K562 (cell line): ENCODE data around the gene BCAP31. TPM values are rescaled to one million over a fixed set of nuclear protein-coding genes. Genes with fewer than 3 reads are reported as not detected.
A peak's percentile ranks its signal among the peaks of the same experiment; 100 is the strongest.

ENCODE experiments used
- ATAC-seq: fragments of 200-7000 bp; cut with Tn5 transposase; 3 replicates; pipeline ENCODE4 v1.9.1; 2020; ENCODE audit warnings: moderate library complexity
- BruUV-seq: library from RNA; stranded (reverse); fragments of 400-500 nt; replicated peaks from 2 replicates; lab custom pipeline; 2021; lab: Mats Ljungman, UMichigan
- CTCF ChIA-PET: fragments of 300-600 bp; formaldehyde crosslinking; extraction: SDS; loops from one replicate; lab custom pipeline; 2021; ENCODE audit warnings: low intra/inter-chr PET ratio; lab: Yijun Ruan, JAX
- POLR2A ChIA-PET: fragments of 300-600, 350-650 bp; sonication (Branson Sonifier 250); formaldehyde crosslinking; extraction: SDS; loops from one replicate; lab custom pipeline; 2021; ENCODE audit warnings: antibody characterized with exemption, inconsistent platforms; lab: Yijun Ruan, JAX
- DNase-seq, 4 experiments: peaks; one replicate each; pipeline versions ENCODE4 v3.0.0 to v3.0.0-alpha.2; 2011 to 2018; ENCODE audit warnings: low spot score in 3 of 4, mixed read lengths in 3 of 4; ENCODE audit errors: extremely low read depth in 1 of 4
- FAIRE-seq: peaks from 2 replicates; lab custom pipeline; 2011; peaks lifted over from hg19 to GRCh38; lab: Jason Lieb, UNC
- H2AFZ ChIP-seq: 2 replicates; pipeline ENCODE4 v1.6.0; 2011; ENCODE audit warnings: low read depth, low read length, control low read depth, inconsistent platforms
- H3K27ac ChIP-seq: fragments of 200-600 bp; 3 replicates; pipeline ENCODE4 v1.8.0; 2011; ENCODE audit warnings: low read depth, mild to moderate bottlenecking, control low read depth, inconsistent platforms, low read length, moderate library complexity, mixed read lengths; ENCODE audit errors: extremely low read depth
- H3K27me3 ChIP-seq, 2 experiments: fragments of 300-600 bp in 1 of 2; 2 replicates in 1 of 2; 3 replicates in 1 of 2; pipeline versions ENCODE4 v1.6.0 to v1.8.0; 2011; ENCODE audit warnings: inconsistent platforms in 2 of 2, low read length in 2 of 2, mild to moderate bottlenecking in 1 of 2, mixed read lengths in 1 of 2, moderate library complexity in 1 of 2; ENCODE audit not compliant: control insufficient read depth in 2 of 2, insufficient read depth in 2 of 2
- H3K36me3 ChIP-seq: fragments of 300-600 bp; 3 replicates; pipeline ENCODE4 v1.8.0; 2011; ENCODE audit warnings: mild to moderate bottlenecking, low read length, inconsistent platforms; ENCODE audit not compliant: control insufficient read depth, insufficient read depth
- H3K4me1 ChIP-seq, 2 experiments: fragments of 200-600 bp in 1 of 2; replicated peaks in 1 of 2; 2 replicates in 1 of 2; 3 replicates in 1 of 2; pipeline versions ENCODE4 v1.5.1 to v1.8.0; 2011; ENCODE audit warnings: inconsistent platforms in 2 of 2, low read length in 2 of 2, mild to moderate bottlenecking in 1 of 2, mixed read lengths in 1 of 2, moderate library complexity in 1 of 2; ENCODE audit not compliant: control insufficient read depth in 2 of 2, insufficient read depth in 2 of 2
- H3K4me2 ChIP-seq: 2 replicates; pipeline ENCODE4 v1.6.1; 2011; ENCODE audit warnings: low read length, control low read depth, inconsistent platforms, mixed read lengths; ENCODE audit not compliant: insufficient read depth
- H3K4me3 ChIP-seq: fragments of 200-600 bp; sonication (generic), shearing (Covaris generic); 2 replicates; pipeline ENCODE4 v1.5.1; 2016; ENCODE audit warnings: control low read depth, inconsistent platforms
- H3K79me2 ChIP-seq: fragments of 200-600 bp; 3 replicates; pipeline ENCODE4 v1.8.0; 2011; ENCODE audit warnings: low read length, inconsistent platforms; ENCODE audit not compliant: control insufficient read depth, insufficient read depth
- H3K9ac ChIP-seq, 2 experiments: 2 replicates each; pipeline versions ENCODE4 v1.6.0 to v1.6.1; 2011; ENCODE audit warnings: low read depth in 2 of 2, low read length in 2 of 2, control low read depth in 1 of 2, inconsistent platforms in 1 of 2, mild to moderate bottlenecking in 1 of 2, mixed read lengths in 1 of 2; ENCODE audit not compliant: insufficient read depth in 1 of 2
- H3K9me1 ChIP-seq: one replicate; pipeline ENCODE4 v1.6.0; 2011; ENCODE audit warnings: inconsistent platforms, mild to moderate bottlenecking, low read length, moderate library complexity; ENCODE audit not compliant: control insufficient read depth, insufficient read depth
- H3K9me3 ChIP-seq: replicated peaks from 2 replicates; pipeline ENCODE4 v1.5.1; 2011; ENCODE audit warnings: low read depth, low read length, inconsistent platforms; ENCODE audit not compliant: control insufficient read depth, insufficient read depth
- H4K20me1 ChIP-seq: replicated peaks from 2 replicates; pipeline ENCODE4 v1.6.1; 2011; ENCODE audit warnings: low read length, inconsistent platforms, mixed read lengths; ENCODE audit not compliant: control insufficient read depth, insufficient read depth
- GABPB1 ChIP-seq: sonication (generic); formaldehyde crosslinking; IDR thresholded peaks from 2 replicates; pipeline ENCODE4 v1.8.0; 2022; ENCODE audit warnings: mild to moderate bottlenecking, missing genetic modification reagents
- KDM5B ChIP-seq: fragments of 200-600 bp; sonication (generic); IDR thresholded peaks from 2 replicates; pipeline ENCODE4 v1.6.1; 2012; ENCODE audit warnings: low read depth, mild to moderate bottlenecking, moderate library complexity, low read length, control low read depth, inconsistent platforms; ENCODE audit not compliant: insufficient replicate concordance
- POLR2G ChIP-seq: fragments of 200-400 bp; formaldehyde crosslinking; IDR thresholded peaks from 2 replicates; pipeline ENCODE4 v1.6.1; 2017; ENCODE audit warnings: low read depth, mild to moderate bottlenecking, antibody characterized with exemption, low read length, moderate library complexity
- RBFOX2 ChIP-seq: fragments of 200-400 bp; formaldehyde crosslinking; IDR thresholded peaks from 2 replicates; pipeline ENCODE4 v1.6.1; 2017; ENCODE audit warnings: low read depth, mild to moderate bottlenecking, low read length, moderate library complexity
- RBM22 ChIP-seq: fragments of 200-400 bp; formaldehyde crosslinking; IDR thresholded peaks from 2 replicates; pipeline ENCODE4 v1.6.1; 2018; ENCODE audit warnings: low read length, low read depth; ENCODE audit not compliant: poor library complexity, severe bottlenecking
- WGBS: fragments of 100-300 bp; shearing (Covaris generic); methylation state at CpG from one replicate; pipeline ENCODE4 v1.1.6; 2016; ENCODE audit warnings: low coverage, mixed read lengths; ENCODE audit not compliant: insufficient coverage; ENCODE audit errors: missing lambda C conversion rate; 5-methylcytosine and 5-hydroxymethylcytosine counted together
- in situ Hi-C: fragments of 300-500 bp; cut with MboI; formaldehyde crosslinking; loops from 4 replicates; pipeline ENCODE4 v1.15.0; 2018; ENCODE audit warnings: inconsistent platforms, mixed read lengths
- intact Hi-C: fragments of 100-400 bp; cut with micrococcal nuclease; formaldehyde crosslinking; loops from 2 replicates; pipeline ENCODE4 v1.14.2; 2022
- polyA plus RNA-seq, 8 experiments: library from polyadenylated mRNA; depleted of rRNA in 4 of 8; stranded (reverse) in 5 of 8; unstranded in 3 of 8; fragments of >200 nt; fragmentation: Nextera tagmentation in 2 of 8; fragmentation: Illumina TruSeq in 1 of 8; extraction: Ambion mirVana in 2 of 8; extraction: Trizol in 1 of 8; gene quantifications; 2 replicates each; pipeline versions ENCODE4 v1.2.1 to v1.2.3, GENCODE V29; 2011 to 2014; ENCODE audit warnings: inconsistent platforms in 1 of 8, missing spikeins in 1 of 8
- total RNA-seq, 7 experiments: library from RNA; depleted of rRNA in 6 of 7; stranded (reverse); fragments of >200 nt in 6 of 7; fragmentation: Illumina TruSeq in 2 of 7; extraction: Trizol in 2 of 7; gene quantifications; 2 replicates each; pipeline versions ENCODE4 v1.2.1 to v1.2.3, GENCODE V29; 2011 to 2021; ENCODE audit warnings: low replicate concordance in 1 of 7

Gene BCAP31
- total and polyA plus RNA-seq, 9 of the 15 experiments (the other 6 are each of a cell fraction or from before 2014, with no cell fraction given), result 156 to 683 (median 188) TPM

- ATAC-seq, result no peak
- ChIA-PET CTCF (no interaction called here), POLR2A (interaction anchor here (0.8 to 1.3 kb wide), 3 partner anchors 11 to 120 kb away, joined by 3 to 4 read pairs (median 4); no protein-coding TSS in a partner anchor)
- Histone ChIP-seq H3K4me1 (peaks cover 0 to 26% of the 10 kb centered on the region in 2 experiments; a peak in 2 of 5 replicates), H3K9me1 (no peaks in the 10 kb centered on the region), H4K20me1 (no peaks in the 10 kb centered on the region), H3K9me3 (no peaks in the 10 kb centered on the region), H3K36me3 (peaks cover 63% of the 10 kb centered on the region; the same call in 1 of the 3 replicates), H3K79me2 (no peaks in the 10 kb centered on the region), H3K27ac (no peak overlapping the region), H2AFZ (no peak overlapping the region), H3K4me3 (no peak overlapping the region), H3K4me2 (no peak overlapping the region), H3K27me3 (no peaks in the 10 kb centered on the region), H3K9ac (no peak overlapping the region)
- DNase-seq, result no peak
- whole genome bisulfite sequencing, result 94% methylated on average over 3 of the region's 16 CpGs
- FAIRE-seq, result no peak
- TF ChIP-seq RBFOX2 (peak; percentile 1), GABPB1 (CRISPR knock-in tag) (no peak), KDM5B (peak; percentile 53), RBM22 (peak; percentile 53), POLR2G (peak; percentile 56; the same call in 1 of the 2 replicates)
- intact Hi-C loops (no loop called here), in situ Hi-C loops (no loop called here)
- BruUV-seq, result no TSS peak
Measured at GRCh38 chrX:153697924-153698865, 26.0 kb downstream of the BCAP31 start.
